ENCODE results near the gene FNDC11.
A peak's percentile ranks its signal among the peaks of the same experiment; 100 is the strongest.
"Not testable (repeated sequence)": the region's sequence is repeated elsewhere in the genome, so short reads cannot be mapped to it uniquely, and the experiment has no call there.

Gene FNDC11, protein sequence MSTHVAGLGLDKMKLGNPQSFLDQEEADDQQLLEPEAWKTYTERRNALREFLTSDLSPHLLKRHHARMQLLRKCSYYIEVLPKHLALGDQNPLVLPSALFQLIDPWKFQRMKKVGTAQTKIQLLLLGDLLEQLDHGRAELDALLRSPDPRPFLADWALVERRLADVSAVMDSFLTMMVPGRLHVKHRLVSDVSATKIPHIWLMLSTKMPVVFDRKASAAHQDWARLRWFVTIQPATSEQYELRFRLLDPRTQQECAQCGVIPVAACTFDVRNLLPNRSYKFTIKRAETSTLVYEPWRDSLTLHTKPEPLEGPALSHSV

DNA sequence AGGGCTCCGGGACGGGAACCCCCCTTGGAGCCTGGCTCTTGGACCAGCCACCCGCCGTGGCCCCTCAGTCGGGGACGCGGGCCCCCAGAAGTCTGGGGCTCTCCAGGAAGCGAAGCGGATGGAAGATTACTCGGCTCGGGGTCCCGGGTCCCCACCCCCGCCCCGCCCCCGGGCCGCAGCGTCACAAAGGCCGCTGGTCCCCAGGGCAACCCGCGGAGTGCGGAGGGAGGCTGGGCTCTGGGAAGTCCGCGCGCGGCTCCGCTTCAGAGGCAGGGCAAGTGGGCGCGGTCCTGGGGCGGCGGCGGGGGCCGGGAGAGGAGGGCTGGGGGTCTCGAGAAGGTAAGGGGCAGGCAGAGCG lies at the start of gene FNDC11:
TSS of gene FNDC11 (plus strand) at position 227 of the 358 bp plus-strand sequence. CDS start 1,505 bp downstream, outside the sequence.
- no peak for DNase-seq

- DNase-seq, result no peak
Observed at GRCh38 chr20:63504642-63505041, 49.3 kb upstream of the FNDC11 start.

DNA sequence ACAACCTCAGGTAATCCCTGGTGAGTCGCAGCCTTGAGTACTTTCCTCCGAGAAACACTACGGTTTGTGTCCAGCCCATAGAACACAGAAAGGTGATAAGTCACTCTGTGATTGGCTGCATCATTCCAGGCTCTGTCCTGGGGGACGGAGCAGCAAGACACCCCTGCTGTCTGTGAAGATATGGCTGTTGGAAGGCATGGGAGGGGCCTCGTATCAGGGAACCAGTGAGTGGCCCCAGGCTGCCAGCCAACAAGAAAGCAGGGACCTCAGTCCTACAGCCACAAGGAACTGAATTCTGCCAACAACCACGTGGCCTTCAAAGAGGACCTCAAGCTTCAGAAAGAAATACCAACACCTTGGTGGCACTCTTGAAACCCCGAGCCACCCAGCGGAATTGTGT lies 48.7 kb upstream of the FNDC11 start:
- no peak for DNase-seq

DNA sequence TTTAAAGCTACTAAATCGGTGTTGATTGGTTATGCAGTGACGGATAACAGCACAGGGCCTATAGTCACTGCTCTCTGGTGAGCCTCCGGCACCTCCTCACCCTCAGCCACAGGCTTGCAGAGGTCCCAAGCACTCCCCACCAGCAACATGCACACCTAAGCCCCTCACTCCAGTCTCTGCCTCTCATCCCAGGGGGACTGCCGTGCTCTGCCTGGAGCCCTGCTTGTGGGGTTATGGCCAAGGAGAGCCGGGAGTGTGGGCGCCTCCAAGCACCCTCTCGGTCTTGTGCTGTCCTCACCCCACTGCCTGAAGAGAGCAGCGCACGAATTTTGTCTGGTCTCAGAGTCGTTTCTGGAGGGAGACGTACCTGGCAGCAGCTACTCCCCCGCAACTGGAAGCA lies 48.2 kb upstream of the FNDC11 start:
- DNase-seq, result no peak

DNA sequence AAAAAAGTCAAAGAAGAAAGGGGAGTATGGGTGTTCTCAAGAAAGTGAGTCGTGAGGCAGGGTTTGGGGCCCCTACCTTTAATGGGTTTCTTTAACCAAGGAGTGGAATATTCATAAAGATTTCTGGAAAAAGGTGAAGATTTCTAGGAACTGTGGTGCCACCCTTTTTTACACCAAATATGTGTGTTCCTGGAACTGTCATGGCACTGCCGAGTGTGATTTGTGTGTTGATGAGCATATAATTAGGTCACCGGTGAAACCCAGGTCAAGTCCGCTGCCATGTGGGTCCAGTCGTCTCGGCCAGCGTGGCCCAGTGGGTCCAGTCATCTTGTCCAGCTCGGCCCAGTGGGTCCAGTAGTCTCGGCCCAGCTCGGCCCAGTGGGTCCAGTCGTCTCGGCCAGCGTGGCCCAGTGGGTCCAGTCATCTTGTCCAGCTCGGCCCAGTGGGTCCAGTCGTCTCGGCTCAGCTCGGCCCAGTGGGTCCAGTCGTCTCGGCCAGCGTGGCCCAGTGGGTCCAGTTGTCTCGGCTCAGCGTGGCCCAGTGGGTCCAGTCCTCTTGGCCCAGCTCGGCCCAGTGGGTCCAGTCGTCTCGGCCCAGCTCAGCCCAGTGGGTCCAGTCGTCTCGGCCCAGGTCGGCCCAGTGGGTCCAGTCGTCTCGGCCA lies 46.7 kb upstream of the FNDC11 start:
- no peak for DNase-seq

DNA sequence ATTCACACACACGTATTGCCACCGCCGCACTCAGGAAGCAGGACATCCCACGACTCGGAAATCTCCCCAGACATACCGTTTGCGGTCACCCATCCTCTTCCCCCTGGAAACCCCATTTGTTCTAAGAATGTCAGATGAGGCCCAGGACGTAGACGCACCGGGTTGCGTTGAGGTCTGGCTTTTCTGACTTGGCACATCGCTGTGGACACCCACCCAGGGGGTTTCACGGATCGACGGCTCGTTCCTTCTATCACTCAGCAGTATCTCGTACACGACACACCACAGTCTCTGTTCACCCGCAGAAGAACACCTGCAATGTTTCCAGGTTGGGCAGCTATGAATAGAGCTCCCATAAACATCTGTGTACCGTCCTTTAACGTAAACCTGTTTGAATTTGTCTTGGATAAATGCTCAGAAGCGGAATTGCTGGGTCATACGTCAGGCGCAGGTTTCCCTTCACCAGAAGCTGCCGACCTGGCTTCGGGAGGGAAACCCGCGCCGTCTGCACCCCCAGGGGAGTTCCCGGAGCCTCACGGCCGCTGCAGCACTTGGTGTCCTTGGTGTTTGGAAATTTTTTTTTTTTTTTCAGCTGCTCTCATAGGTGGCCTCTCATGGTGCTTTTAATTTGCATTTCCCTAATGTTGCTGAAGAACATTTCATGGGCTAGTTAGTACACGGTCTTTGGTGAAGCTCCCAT lies 45.7 kb upstream of the FNDC11 start:
- no peak for DNase-seq

GRCh38 chr20:63509088-63509564 lies 44.8 kb upstream of the FNDC11 start:
- no peak for DNase-seq

DNA sequence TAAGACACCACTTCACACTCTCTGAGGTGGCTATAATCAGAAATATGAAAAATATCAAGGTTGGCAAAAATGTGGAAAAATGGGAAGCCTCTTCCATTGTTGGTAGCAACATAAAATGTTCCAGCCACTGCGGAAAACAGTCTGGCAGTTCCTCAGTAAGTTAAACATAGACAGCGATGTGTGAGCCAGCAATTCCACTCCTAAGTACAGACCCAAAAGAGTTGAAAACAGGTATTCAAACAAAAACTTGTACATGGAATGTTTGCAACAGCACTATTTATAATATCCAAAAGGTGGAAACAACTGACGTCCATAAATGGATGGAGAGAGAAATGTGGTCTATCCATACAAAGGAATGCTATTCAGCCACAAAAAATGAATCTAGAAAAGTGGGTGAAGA lies 40.8 kb upstream of the FNDC11 start:
- no peak for DNase-seq

DNA sequence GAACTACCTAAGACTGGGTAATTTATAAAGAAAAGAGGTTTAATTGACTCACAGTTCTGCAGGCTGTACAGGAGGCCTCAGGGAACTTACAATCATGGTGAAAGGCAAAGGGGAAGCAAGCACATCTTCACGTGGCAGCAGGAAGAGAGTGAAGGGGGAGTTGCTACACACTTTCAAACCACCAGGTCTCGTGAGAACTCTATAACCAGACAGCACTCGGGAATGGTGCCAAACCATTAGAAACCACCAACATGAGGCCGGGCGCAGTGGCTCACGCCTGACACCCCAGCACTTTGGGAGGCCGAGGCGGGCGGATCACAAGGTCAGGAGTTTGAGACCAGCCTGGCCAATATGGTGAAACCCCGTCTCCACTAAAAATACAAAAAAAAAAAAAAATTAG lies 39.4 kb upstream of the FNDC11 start:
- not testable (repeated sequence) for DNase-seq

- DNase-seq, result no peak
Observed at GRCh38 chr20:63517376-63518309, 36.3 kb upstream of the FNDC11 start.

- DNase-seq, result no peak
Observed at GRCh38 chr20:63518351-63518861, 35.6 kb upstream of the FNDC11 start.

DNA sequence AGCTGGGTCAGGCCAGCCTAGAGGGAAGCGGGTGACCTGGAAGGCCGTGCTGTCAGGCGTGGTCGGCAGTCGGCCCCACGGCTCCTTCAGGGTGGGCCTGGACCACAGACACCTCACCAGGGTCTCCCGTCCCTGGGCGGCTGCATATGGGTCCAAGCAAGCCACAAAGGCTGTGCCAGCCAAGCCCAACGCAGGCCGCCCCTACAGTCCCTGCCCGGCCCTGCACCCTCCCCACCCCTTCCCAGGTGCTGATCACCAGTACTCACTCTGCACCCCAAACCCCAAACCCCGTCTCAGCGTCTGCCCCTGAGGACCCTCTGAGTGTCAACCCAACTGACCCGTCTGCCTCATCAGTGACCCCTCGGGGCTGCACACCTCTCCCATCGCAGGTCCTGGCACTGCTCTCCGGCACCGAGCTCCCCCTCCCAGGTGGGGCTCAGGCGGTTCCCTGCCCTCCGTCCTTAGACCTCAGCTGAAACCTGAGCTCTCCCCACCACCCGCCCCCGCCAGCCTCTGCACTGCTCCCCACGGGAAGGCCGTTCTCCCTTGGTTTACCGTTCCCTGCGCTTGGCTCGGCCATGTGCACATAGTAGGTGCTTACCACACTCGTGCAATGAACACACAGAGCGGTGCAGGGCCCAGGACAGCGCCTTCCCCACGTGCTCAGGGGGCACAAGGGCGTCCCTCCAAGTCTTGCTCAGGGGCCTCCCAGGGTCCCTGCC lies 34.9 kb upstream of the FNDC11 start:
- no peak for DNase-seq

DNA sequence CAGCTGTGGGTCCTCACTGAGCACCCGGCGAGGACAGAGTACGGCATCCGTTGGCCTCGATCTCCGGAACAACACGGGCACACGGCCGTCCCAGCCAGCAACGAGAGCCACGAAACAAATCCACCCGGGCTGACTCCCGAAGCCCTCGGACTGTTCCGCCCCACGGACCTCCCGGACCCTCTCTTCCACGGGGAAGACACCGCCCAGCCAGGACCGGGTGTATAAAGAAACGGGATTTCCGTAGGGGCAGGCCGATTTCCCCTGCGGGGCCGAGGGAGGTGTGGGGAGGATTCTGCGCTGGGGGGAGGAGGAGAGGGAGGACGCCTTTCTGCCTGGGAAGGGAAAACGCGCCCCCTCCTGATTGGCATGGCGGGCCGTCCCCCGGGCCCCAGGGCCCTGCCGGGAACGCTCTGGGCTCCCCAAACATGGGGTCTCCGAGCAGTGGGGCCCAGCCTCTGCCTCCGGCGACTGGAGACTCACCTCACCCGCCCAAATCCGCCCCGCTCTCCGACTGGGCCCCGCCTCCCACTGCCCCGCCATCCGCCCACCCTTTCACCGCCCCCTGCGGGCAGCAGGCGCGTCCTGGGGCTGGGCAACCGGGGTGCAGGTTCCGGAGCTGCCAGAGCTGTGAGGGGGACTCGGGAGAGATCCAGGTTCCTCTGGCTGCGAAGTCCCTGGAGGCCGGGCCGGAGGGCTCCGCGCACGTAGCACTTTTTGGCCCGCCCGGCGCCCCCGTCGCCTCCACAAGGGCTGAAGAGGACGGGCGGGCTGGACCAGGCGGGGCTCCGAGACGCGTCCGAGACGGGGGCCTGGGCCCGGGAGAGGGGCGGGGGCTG lies 34.1 kb upstream of the FNDC11 start:
- DNase-seq, result peak; percentile 62

GRCh38 chr20:63520504-63520933 lies 33.4 kb upstream of the FNDC11 start, which contains the start of gene PPDPF:
TSS of gene PPDPF (plus strand) at chr20:63520765. CDS start at chr20:63521309, 544 bp downstream.
- DNase-seq, result peak; percentile 83

GRCh38 chr20:63520934-63521601 lies 32.9 kb upstream of the FNDC11 start:
- peak; percentile 69 for DNase-seq

DNA sequence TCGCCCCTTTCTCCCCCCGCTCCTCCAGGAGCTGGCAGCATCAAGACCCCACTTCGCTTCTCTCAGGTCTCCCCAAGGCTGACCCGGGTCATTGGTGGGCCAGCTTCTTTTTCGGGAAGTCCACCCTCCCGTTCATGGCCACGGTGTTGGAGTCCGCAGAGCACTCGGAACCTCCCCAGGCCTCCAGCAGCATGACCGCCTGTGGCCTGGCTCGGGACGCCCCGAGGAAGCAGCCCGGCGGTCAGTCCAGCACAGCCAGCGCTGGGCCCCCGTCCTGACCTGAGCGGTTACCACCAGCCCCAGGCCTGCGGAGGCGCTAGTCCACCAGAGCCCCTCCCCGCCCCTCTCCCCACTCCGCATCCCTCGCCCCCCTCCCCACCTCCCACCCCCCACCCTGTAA lies 32.4 kb upstream of the FNDC11 start:
- no peak for DNase-seq

GRCh38 chr20:63522091-63522868 lies 31.7 kb upstream of the FNDC11 start:
- DNase-seq, result no peak

- no peak for DNase-seq
Observed at GRCh38 chr20:63522981-63523611, 30.9 kb upstream of the FNDC11 start.

DNA sequence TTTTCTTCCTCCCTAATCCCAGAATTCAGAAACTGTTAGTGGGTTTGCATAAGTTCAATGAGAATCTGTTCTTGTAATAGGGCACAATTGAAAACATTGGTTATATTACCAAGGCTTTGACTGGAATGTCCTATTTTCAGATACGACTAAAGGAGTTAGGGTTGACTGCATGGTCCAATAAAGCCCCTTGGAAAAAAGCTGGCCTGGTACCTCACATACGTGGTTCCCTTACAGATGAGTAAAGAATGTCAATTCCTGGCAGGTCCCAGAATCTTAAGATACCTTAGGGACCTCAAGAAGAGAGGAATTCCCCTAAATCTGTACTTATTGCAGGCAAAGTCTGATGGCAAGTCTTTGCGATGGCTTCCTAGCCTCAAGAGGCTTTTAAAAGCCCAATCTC lies 28.8 kb upstream of the FNDC11 start:
- DNase-seq, result no peak

All from fibroblast of skin of right quadriceps (primary cell).